Mucosa of descending colon (tissue), 3 donors: ENCODE results near the gene HBEGF. TPM values are rescaled to one million over a fixed set of nuclear protein-coding genes. Genes with fewer than 3 reads are reported as not detected.

ENCODE experiments used
- ATAC-seq: fragments of 200-7000 bp; cut with Tn5 transposase; one replicate; pipeline ENCODE4 v1.9.1; 2020; ENCODE audit warnings: mild to moderate bottlenecking, moderate library complexity
- DNase-seq, 3 donors: peaks; one replicate each; pipeline ENCODE4 v3.0.0-alpha.2; 2020
- H3K36me3 ChIP-seq: fragments of 200-600 bp; one replicate; pipeline ENCODE4 v1.8.0; 2021; ENCODE audit warnings: low read depth, mild to moderate bottlenecking
- H3K4me1 ChIP-seq: fragments of 200-600 bp; one replicate; pipeline ENCODE4 v1.8.0; 2021; ENCODE audit warnings: low read depth, mild to moderate bottlenecking
- H3K4me3 ChIP-seq: fragments of 200-600 bp; one replicate; pipeline ENCODE4 v1.8.0; 2021; ENCODE audit warnings: mild to moderate bottlenecking
- H3K9me3 ChIP-seq: fragments of 200-600 bp; one replicate; pipeline ENCODE4 v1.8.0; 2021; ENCODE audit warnings: mild to moderate bottlenecking
- intact Hi-C, 2 donors: fragments of 100-400 bp; cut with DNase I in 1 of 2; cut with micrococcal nuclease in 1 of 2; formaldehyde crosslinking; loops; one replicate each; pipeline versions ENCODE4 v1.11.0 to v1.11.1; 2022; cut with DNase I, micrococcal nuclease
- total RNA-seq, 3 donors: library from RNA; stranded (reverse); fragmentation: NEBNext Ultra II Directional in 2 of 3; extraction: Animal tissue kit (Norgen Biotek cat#: 25700) in 2 of 3; gene quantifications; one replicate each; pipeline versions ENCODE4 v1.2.1 to v1.2.4, GENCODE V29; 2021 to 2023
- TF ChIP-seq, protein P1 (sequence below): fragments of 200-600 bp; IDR thresholded peaks from one replicate; pipeline ENCODE4 v1.8.0; 2022; ENCODE audit warnings: antibody characterized with exemption, mild to moderate bottlenecking
- donor health status: DM: no; HTN: no; CAD: no; lungs with moderate emphysema.
- donor health status: DM: no; HTN: no; CAD: no.
- donor health status: DM: no; HTN: yes; CAD: no.

HBEGF gene
- total RNA-seq, 3 donors from 2014 or later = 8.8 to 15.7 (median 13.1) TPM

GRCh38 chr5:140360681-140361479, 14.5 kb upstream of the HBEGF start:
- Histone ChIP-seq H3K4me1 (peaks cover 10% of the 10 kb centered on the region), H3K4me3 (no peak overlapping the region), H3K9me3 (no peaks in the 10 kb centered on the region), H3K36me3 (no peaks in the 10 kb centered on the region)
- TF ChIP-seq, protein P1, sequence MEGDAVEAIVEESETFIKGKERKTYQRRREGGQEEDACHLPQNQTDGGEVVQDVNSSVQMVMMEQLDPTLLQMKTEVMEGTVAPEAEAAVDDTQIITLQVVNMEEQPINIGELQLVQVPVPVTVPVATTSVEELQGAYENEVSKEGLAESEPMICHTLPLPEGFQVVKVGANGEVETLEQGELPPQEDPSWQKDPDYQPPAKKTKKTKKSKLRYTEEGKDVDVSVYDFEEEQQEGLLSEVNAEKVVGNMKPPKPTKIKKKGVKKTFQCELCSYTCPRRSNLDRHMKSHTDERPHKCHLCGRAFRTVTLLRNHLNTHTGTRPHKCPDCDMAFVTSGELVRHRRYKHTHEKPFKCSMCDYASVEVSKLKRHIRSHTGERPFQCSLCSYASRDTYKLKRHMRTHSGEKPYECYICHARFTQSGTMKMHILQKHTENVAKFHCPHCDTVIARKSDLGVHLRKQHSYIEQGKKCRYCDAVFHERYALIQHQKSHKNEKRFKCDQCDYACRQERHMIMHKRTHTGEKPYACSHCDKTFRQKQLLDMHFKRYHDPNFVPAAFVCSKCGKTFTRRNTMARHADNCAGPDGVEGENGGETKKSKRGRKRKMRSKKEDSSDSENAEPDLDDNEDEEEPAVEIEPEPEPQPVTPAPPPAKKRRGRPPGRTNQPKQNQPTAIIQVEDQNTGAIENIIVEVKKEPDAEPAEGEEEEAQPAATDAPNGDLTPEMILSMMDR = no peak
- intact Hi-C loops = loop anchor here in 1 of 2 donors (10.0 kb wide), 2 partner anchors 184 to 354 kb away; partner anchors contain the start of gene EIF4EBP3
- DNase-seq = no peak
- ATAC-seq = no peak

GRCh38 chr5:140360101-140360500, 13.7 kb upstream of the HBEGF start, which contains the start of gene SLC4A9:
Gene SLC4A9, plus strand, starts transcription at chr5:140360194. Its CDS starts 43 bp downstream, at chr5:140360237.
- TF ChIP-seq, protein P1 = no peak
- Histone ChIP-seq H3K4me3 (no peak within 1 kb of the TSS), H3K9me3 (no peaks in the 10 kb centered on the region), H3K4me1 (peaks cover 10% of the 10 kb centered on the region), H3K36me3 (no peaks in the 10 kb centered on the region)
- DNase-seq (no peak), ATAC-seq (no peak)
- intact Hi-C loops = loop anchor here in 1 of 2 donors (10.0 kb wide), 2 partner anchors 185 to 355 kb away; partner anchors contain the start of gene EIF4EBP3

- intact Hi-C loops = loop anchor here in 1 of 2 donors (5.0 kb wide), 1 partner anchor 117 kb away; no protein-coding TSS in a partner anchor
- ATAC-seq (no peak), DNase-seq (no peak)
- no peaks in the 10 kb centered on the region for H3K36me3 ChIP-seq
- H3K4me1 ChIP-seq = peaks cover 10% of the 10 kb centered on the region
- H3K9me3 ChIP-seq = no peaks in the 10 kb centered on the region
- no peak overlapping the region for H3K4me3 ChIP-seq
- TF ChIP-seq, protein P1 = no peak
Observed at GRCh38 chr5:140358738-140359310, 12.4 kb upstream of the HBEGF start.

- ATAC-seq (peak; percentile 97), DNase-seq (peak; percentile 87 to 90 (median 89))
- Histone ChIP-seq H3K4me1 (peaks cover 2% of the 10 kb centered on the region), H3K4me3 (no peak overlapping the region), H3K9me3 (no peaks in the 10 kb centered on the region), H3K36me3 (no peaks in the 10 kb centered on the region)
- intact Hi-C loops = loop anchor here in 1 of 2 donors (5.0 kb wide), 1 partner anchor 115 kb away; no protein-coding TSS in a partner anchor
- TF ChIP-seq, protein P1 = peak; percentile 81
Observed at GRCh38 chr5:140357726-140358093, 11.3 kb upstream of the HBEGF start.

GRCh38 chr5:140356853-140357725, 10.7 kb upstream of the HBEGF start:
- ATAC-seq (no peak), DNase-seq (no peak)
- no peaks in the 10 kb centered on the region for H3K36me3 ChIP-seq
- intact Hi-C loops = loop anchor here in 1 of 2 donors (5.0 kb wide), 1 partner anchor 115 kb away; no protein-coding TSS in a partner anchor
- TF ChIP-seq, protein P1 = no peak
- no peaks in the 10 kb centered on the region for H3K9me3 ChIP-seq
- peaks cover 2% of the 10 kb centered on the region for H3K4me1 ChIP-seq
- no peak overlapping the region for H3K4me3 ChIP-seq
